Measurements from ENCODE around the gene UBE2D2.

The UBE2D2 gene

DNA sequence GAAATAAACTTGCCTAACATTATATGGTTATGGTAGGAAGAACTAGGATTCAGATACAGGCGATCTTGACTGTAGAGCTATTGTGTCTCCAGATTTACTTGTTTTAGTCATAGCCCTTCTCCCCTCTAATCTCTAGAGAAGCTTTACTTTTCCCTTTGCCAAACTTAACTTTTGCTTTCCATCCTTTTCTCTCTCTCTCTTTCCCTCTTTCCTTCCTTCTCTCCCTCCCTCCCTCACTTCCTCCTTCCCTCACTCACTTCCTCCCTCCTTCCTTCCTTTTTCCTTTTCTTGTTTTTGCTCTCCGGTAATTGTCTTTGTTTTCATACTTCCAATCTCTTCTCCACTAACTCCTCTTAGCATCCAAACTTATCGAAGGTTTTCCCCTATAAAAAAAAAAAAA, 10.4 kb downstream of the UBE2D2 start:
- H3K36me3 ChIP-seq (replicated peaks in 1 of 2; ENCODE audit: control insufficient read depth in 2 of 2, insufficient read depth in 2 of 2, low read length in 2 of 2), result peaks cover 2 to 68% of the 10 kb centered on the region in 2 donors

DNA sequence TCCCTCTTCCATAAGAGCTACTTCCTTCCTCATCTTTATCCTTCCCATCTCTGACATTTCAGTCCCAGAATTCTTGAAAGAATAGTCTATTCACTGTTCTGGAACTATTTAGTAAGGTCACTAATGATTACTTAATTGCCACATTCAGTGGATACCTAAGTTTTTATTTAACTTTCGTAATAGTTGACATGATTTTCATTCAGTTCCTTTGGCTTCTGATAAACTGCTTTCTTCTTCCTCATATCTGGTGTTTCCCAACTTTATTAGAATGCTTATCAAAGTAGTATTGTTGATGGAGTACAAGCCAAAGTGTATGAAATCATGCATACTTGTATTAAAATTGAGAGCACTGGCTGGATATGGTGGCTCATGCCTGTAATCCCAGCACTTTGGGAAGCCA, 10.8 kb downstream of the UBE2D2 start:
- H2BK120ac ChIP-seq (ENCODE audit: low read depth, low read length), result no peak overlapping the region
- H3K27ac ChIP-seq (replicated peaks; ENCODE audit: low read length), result no peak overlapping the region
- no peak overlapping the region for H2BK12ac ChIP-seq (ENCODE audit: low read length)
- H2AFZ ChIP-seq (ENCODE audit: low read length), result no peak overlapping the region
- no peak overlapping the region for H4K91ac ChIP-seq (ENCODE audit: low read depth, low read length, poor library complexity)
- no peak overlapping the region for H4K8ac ChIP-seq (ENCODE audit: low read depth, low read length)
- H3K9ac ChIP-seq (ENCODE audit: low read depth, low read length, poor library complexity), result no peak overlapping the region
- no peaks in the 10 kb centered on the region for H3K27me3 ChIP-seq (ENCODE audit: control insufficient read depth in 3 of 3, insufficient read depth in 3 of 3, low read depth in 1 of 3, low read length in 3 of 3)
- H3K36me3 ChIP-seq (replicated peaks in 1 of 2; ENCODE audit: control insufficient read depth in 2 of 2, insufficient read depth in 2 of 2, low read length in 2 of 2), result peaks cover 2 to 68% of the 10 kb centered on the region in 2 donors
- no peak overlapping the region for H3K18ac ChIP-seq (ENCODE audit: low read length)
- H3K14ac ChIP-seq (ENCODE audit: low read length), result no peak overlapping the region
- no peak overlapping the region for H2BK5ac ChIP-seq (ENCODE audit: low read length)
- DNase-seq (ENCODE audit: low spot score), result no peak
- peaks cover 0 to 2% of the 10 kb centered on the region in 2 donors for H3K4me1 ChIP-seq (ENCODE audit: control insufficient read depth in 2 of 2, insufficient read depth in 1 of 2, low read depth in 1 of 2, low read length in 2 of 2)
- peaks cover 2% of the 10 kb centered on the region for H3K79me1 ChIP-seq (ENCODE audit: low read depth, low read length)
- no CpG with 5 or more reads among the region's 1 CpG for WGBS, 2 donors (ENCODE audit: extremely low coverage in 2 of 2, insufficient read length in 2 of 2, insufficient replicate concordance in 1 of 2)
- H3K23ac ChIP-seq (ENCODE audit: low read depth, low read length, poor library complexity), result no peak overlapping the region
- no peaks in the 10 kb centered on the region for H3K9me3 ChIP-seq (replicated peaks in 1 of 2; ENCODE audit: control insufficient read depth in 2 of 2, insufficient read depth in 1 of 2, low read depth in 1 of 2, low read length in 2 of 2)
- no peak overlapping the region for H2AK5ac ChIP-seq (ENCODE audit: low read depth, low read length)
- H3K4me3 ChIP-seq (ENCODE audit: low read length in 2 of 2), result no peak overlapping the region
- H3K4me2 ChIP-seq (ENCODE audit: insufficient read depth, low read length, poor library complexity, severe bottlenecking), result no peak overlapping the region
- no peak overlapping the region for H3K4ac ChIP-seq (ENCODE audit: low read length)
- H2BK15ac ChIP-seq (ENCODE audit: low read length), result no peak overlapping the region

More for the DNA sequence above, 10.4 kb downstream of the UBE2D2 start:
- peaks cover 0 to 2% of the 10 kb centered on the region in 2 donors for H3K4me1 ChIP-seq (ENCODE audit: control insufficient read depth in 2 of 2, insufficient read depth in 1 of 2, low read depth in 1 of 2, low read length in 2 of 2)
- H2AK5ac ChIP-seq (ENCODE audit: low read depth, low read length), result no peak overlapping the region
- H3K23ac ChIP-seq (ENCODE audit: low read depth, low read length, poor library complexity), result no peak overlapping the region
- no peaks in the 10 kb centered on the region for H3K27me3 ChIP-seq (ENCODE audit: control insufficient read depth in 3 of 3, insufficient read depth in 3 of 3, low read depth in 1 of 3, low read length in 3 of 3)
- no peak overlapping the region for H2BK12ac ChIP-seq (ENCODE audit: low read length)
- no peak overlapping the region for H3K4me2 ChIP-seq (ENCODE audit: insufficient read depth, low read length, poor library complexity, severe bottlenecking)
- H2AFZ ChIP-seq (ENCODE audit: low read length), result no peak overlapping the region
- no peak overlapping the region for H2BK120ac ChIP-seq (ENCODE audit: low read depth, low read length)
- H3K79me1 ChIP-seq (ENCODE audit: low read depth, low read length), result peaks cover 2% of the 10 kb centered on the region
- H3K14ac ChIP-seq (ENCODE audit: low read length), result no peak overlapping the region
- H2BK15ac ChIP-seq (ENCODE audit: low read length), result no peak overlapping the region
- no CpG with 5 or more reads among the region's 3 CpGs for WGBS, 2 donors (ENCODE audit: extremely low coverage in 2 of 2, insufficient read length in 2 of 2, insufficient replicate concordance in 1 of 2)
- H3K18ac ChIP-seq (ENCODE audit: low read length), result no peak overlapping the region
- no peak overlapping the region for H3K9ac ChIP-seq (ENCODE audit: low read depth, low read length, poor library complexity)
- H3K9me3 ChIP-seq (replicated peaks in 1 of 2; ENCODE audit: control insufficient read depth in 2 of 2, insufficient read depth in 1 of 2, low read depth in 1 of 2, low read length in 2 of 2), result no peaks in the 10 kb centered on the region
- no peak for DNase-seq (ENCODE audit: low spot score)
- no peak overlapping the region for H3K4ac ChIP-seq (ENCODE audit: low read length)
- no peak overlapping the region for H4K91ac ChIP-seq (ENCODE audit: low read depth, low read length, poor library complexity)
- no peak overlapping the region for H3K4me3 ChIP-seq (ENCODE audit: low read length in 2 of 2)
- H4K8ac ChIP-seq (ENCODE audit: low read depth, low read length), result no peak overlapping the region
- H2BK5ac ChIP-seq (ENCODE audit: low read length), result no peak overlapping the region
- H3K27ac ChIP-seq (replicated peaks; ENCODE audit: low read length), result no peak overlapping the region

DNA sequence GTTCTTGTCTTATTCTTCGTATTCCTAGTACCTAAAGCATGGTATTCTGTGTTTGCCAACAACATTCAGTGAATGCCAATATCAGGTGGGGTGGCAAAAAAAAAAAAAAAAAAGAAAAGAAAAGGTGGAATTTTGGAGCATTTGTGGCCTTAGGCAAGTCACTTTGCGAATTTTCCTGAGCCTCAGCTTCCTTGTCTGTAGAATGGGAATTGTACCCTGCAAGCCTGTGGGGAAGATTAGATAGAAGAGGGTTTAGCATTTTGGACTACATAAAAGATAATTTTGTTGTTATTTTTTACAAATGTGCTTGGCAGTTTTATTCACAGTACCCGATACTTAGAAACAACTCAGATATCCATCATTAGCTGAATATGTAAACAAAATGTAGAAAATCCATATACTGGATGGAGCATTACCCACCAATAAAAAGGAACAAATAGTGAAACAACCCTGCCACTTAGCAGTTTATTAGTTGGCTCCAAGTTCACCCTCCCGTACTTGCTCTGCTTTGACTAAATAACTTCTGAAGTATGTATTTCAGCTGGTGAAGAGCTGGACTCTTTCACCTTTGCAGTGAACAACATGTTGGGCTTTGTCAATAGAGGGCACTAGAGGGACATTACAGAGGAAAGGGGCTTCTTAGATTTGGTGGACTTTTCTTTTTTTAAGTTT, 13.6 kb downstream of the UBE2D2 start:
- no CpG with 5 or more reads among the region's 4 CpGs for WGBS, 2 donors (ENCODE audit: extremely low coverage in 2 of 2, insufficient read length in 2 of 2, insufficient replicate concordance in 1 of 2)
- no peak for DNase-seq (ENCODE audit: low spot score)
- H3K18ac ChIP-seq (ENCODE audit: low read length), result no peak overlapping the region
- H3K23ac ChIP-seq (ENCODE audit: low read depth, low read length, poor library complexity), result no peak overlapping the region
- H2BK12ac ChIP-seq (ENCODE audit: low read length), result no peak overlapping the region
- H3K9ac ChIP-seq (ENCODE audit: low read depth, low read length, poor library complexity), result no peak overlapping the region
- peaks cover 5 to 58% of the 10 kb centered on the region in 2 donors for H3K36me3 ChIP-seq (replicated peaks in 1 of 2; ENCODE audit: control insufficient read depth in 2 of 2, insufficient read depth in 2 of 2, low read length in 2 of 2)
- H2BK15ac ChIP-seq (ENCODE audit: low read length), result no peak overlapping the region
- H3K4me3 ChIP-seq (ENCODE audit: low read length in 2 of 2), result no peak overlapping the region
- no peak overlapping the region for H4K91ac ChIP-seq (ENCODE audit: low read depth, low read length, poor library complexity)
- no peak overlapping the region for H4K8ac ChIP-seq (ENCODE audit: low read depth, low read length)
- no peak overlapping the region for H2AK5ac ChIP-seq (ENCODE audit: low read depth, low read length)
- H2AFZ ChIP-seq (ENCODE audit: low read length), result no peak overlapping the region
- no peak overlapping the region for H2BK120ac ChIP-seq (ENCODE audit: low read depth, low read length)
- H2BK5ac ChIP-seq (ENCODE audit: low read length), result no peak overlapping the region
- no peak overlapping the region for H3K4ac ChIP-seq (ENCODE audit: low read length)
- H3K9me3 ChIP-seq (replicated peaks in 1 of 2; ENCODE audit: control insufficient read depth in 2 of 2, insufficient read depth in 1 of 2, low read depth in 1 of 2, low read length in 2 of 2), result no peaks in the 10 kb centered on the region
- H3K4me2 ChIP-seq (ENCODE audit: insufficient read depth, low read length, poor library complexity, severe bottlenecking), result no peak overlapping the region
- no peaks in the 10 kb centered on the region for H3K27me3 ChIP-seq (ENCODE audit: control insufficient read depth in 3 of 3, insufficient read depth in 3 of 3, low read depth in 1 of 3, low read length in 3 of 3)
- peaks cover 2% of the 10 kb centered on the region for H3K79me1 ChIP-seq (ENCODE audit: low read depth, low read length)
- peaks cover 0 to 2% of the 10 kb centered on the region in 2 donors for H3K4me1 ChIP-seq (ENCODE audit: control insufficient read depth in 2 of 2, insufficient read depth in 1 of 2, low read depth in 1 of 2, low read length in 2 of 2)
- H3K27ac ChIP-seq (replicated peaks; ENCODE audit: low read length), result no peak overlapping the region
- H3K14ac ChIP-seq (ENCODE audit: low read length), result no peak overlapping the region

DNA sequence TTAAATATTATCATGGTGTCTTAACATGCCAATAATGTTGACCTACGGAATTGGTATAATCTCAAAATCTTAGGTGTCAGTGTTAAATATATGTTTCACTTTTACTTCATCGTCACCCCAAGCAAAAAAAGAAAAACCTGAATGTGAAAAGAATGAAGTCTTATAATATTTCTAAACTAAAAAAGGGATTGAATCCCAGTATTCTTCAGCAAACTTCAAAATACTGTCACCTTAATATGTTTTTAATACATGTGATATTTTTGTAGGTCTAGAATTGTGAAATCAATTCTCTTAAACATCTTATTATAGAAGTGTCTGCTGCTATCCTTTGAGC, 14.1 kb downstream of the UBE2D2 start:
- no CpG with 5 or more reads among the region's 2 CpGs for whole genome bisulfite sequencing, 2 donors (ENCODE audit: extremely low coverage in 2 of 2, insufficient read length in 2 of 2, insufficient replicate concordance in 1 of 2)
- H2BK12ac ChIP-seq (ENCODE audit: low read length), result no peak overlapping the region
- no peak overlapping the region for H2AK5ac ChIP-seq (ENCODE audit: low read depth, low read length)

More for the DNA sequence above, 14.1 kb downstream of the UBE2D2 start:
- Histone ChIP-seq H3K9ac (ENCODE audit: low read depth, low read length, poor library complexity) (no peak overlapping the region), H4K91ac (ENCODE audit: low read depth, low read length, poor library complexity) (no peak overlapping the region), H2BK15ac (ENCODE audit: low read length) (no peak overlapping the region), H3K14ac (ENCODE audit: low read length) (no peak overlapping the region), H3K36me3 (replicated peaks in 1 of 2; ENCODE audit: control insufficient read depth in 2 of 2, insufficient read depth in 2 of 2, low read length in 2 of 2) (peaks cover 2 to 59% of the 10 kb centered on the region in 2 donors), H3K4ac (ENCODE audit: low read length) (no peak overlapping the region), H2AFZ (ENCODE audit: low read length) (no peak overlapping the region), H4K8ac (ENCODE audit: low read depth, low read length) (no peak overlapping the region), H3K27me3 (ENCODE audit: control insufficient read depth in 3 of 3, insufficient read depth in 3 of 3, low read depth in 1 of 3, low read length in 3 of 3) (no peaks in the 10 kb centered on the region), H3K4me1 (ENCODE audit: control insufficient read depth in 2 of 2, insufficient read depth in 1 of 2, low read depth in 1 of 2, low read length in 2 of 2) (peaks cover 0 to 2% of the 10 kb centered on the region in 2 donors), H2BK5ac (ENCODE audit: low read length) (no peak overlapping the region), H3K79me1 (ENCODE audit: low read depth, low read length) (peaks cover 5% of the 10 kb centered on the region), H3K4me3 (ENCODE audit: low read length in 2 of 2) (no peak overlapping the region), H2BK120ac (ENCODE audit: low read depth, low read length) (no peak overlapping the region), H3K27ac (replicated peaks; ENCODE audit: low read length) (no peak overlapping the region), H3K4me2 (ENCODE audit: insufficient read depth, low read length, poor library complexity, severe bottlenecking) (no peak overlapping the region), H3K23ac (ENCODE audit: low read depth, low read length, poor library complexity) (no peak overlapping the region), H3K18ac (ENCODE audit: low read length) (no peak overlapping the region), H3K9me3 (replicated peaks in 1 of 2; ENCODE audit: control insufficient read depth in 2 of 2, insufficient read depth in 1 of 2, low read depth in 1 of 2, low read length in 2 of 2) (no peaks in the 10 kb centered on the region)
- no peak for DNase-seq (ENCODE audit: low spot score)

Measured in neuronal stem cell (in vitro differentiated cells).